HG03575 (cell line): Measurements from ENCODE around the gene GAA.
"Not testable (repeated sequence)": the region's sequence is repeated elsewhere in the genome, so short reads cannot be mapped to it uniquely, and the experiment has no call there.

ENCODE experiments used
- ATAC-seq: cut with Tn5 transposase; IDR thresholded peaks from one replicate; pipeline ENCODE4 v1.9.1; 2021; ENCODE audit not compliant: unreplicated experiment, insufficient number of reproducible peaks, low FRiP score; ENCODE audit errors: extremely low read depth

Gene GAA

DNA sequence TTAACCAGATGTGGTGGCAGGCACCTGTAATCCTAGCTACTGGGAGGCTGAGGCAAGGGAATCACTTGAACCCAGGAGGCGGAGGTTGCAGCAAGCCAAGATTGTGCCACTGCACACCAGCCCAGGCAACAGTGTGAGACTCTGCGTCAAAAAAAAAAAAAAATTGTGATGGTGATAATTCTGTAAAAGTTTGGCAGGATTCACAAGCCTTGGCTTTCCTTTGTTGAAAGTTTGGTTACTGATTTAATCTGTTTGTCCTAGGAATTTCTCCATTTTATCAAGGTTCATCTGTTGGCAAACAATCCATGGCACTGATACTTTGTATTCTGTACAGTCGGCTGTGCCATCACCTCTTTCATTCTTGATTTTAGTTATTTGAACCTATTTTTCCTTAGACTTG is 29.6 kb downstream of the GAA start:
- no peak for ATAC-seq

- ATAC-seq = no peak
These were observed 31.7 kb downstream of the GAA start for GRCh38 chr17:80132906-80133625.

DNA sequence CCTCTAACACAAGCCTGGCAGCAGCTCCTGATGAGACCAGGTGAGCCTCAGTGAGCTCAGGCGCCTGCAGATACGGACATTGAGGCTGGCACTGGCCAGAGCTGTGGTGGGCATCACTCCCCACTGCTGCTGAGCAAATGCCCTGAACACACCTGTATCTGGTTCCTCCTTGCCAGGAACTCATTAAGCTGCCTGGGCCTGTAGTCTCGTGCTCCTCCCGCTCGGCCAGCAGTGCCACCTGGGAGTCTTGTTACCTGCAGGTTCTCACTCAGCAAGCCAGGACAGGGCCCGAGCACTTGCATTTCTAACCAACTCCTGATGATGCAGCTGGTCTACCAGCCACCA is 32.2 kb downstream of the GAA start:
- ATAC-seq = no peak

- ATAC-seq = no peak
These were observed 35.8 kb downstream of the GAA start for GRCh38 chr17:80137131-80137530.

GRCh38 chr17:80138856-80139426 is 37.6 kb downstream of the GAA start:
- no peak for ATAC-seq

GRCh38 chr17:80141463-80142165 is 40.2 kb downstream of the GAA start:
- ATAC-seq = no peak

GRCh38 chr17:80142929-80143328 is 41.5 kb downstream of the GAA start:
- no peak for ATAC-seq

GRCh38 chr17:80145076-80146075 is 44.0 kb downstream of the GAA start:
- ATAC-seq = no peak

- no peak for ATAC-seq
These were observed 45.0 kb downstream of the GAA start for GRCh38 chr17:80146121-80147034.

DNA sequence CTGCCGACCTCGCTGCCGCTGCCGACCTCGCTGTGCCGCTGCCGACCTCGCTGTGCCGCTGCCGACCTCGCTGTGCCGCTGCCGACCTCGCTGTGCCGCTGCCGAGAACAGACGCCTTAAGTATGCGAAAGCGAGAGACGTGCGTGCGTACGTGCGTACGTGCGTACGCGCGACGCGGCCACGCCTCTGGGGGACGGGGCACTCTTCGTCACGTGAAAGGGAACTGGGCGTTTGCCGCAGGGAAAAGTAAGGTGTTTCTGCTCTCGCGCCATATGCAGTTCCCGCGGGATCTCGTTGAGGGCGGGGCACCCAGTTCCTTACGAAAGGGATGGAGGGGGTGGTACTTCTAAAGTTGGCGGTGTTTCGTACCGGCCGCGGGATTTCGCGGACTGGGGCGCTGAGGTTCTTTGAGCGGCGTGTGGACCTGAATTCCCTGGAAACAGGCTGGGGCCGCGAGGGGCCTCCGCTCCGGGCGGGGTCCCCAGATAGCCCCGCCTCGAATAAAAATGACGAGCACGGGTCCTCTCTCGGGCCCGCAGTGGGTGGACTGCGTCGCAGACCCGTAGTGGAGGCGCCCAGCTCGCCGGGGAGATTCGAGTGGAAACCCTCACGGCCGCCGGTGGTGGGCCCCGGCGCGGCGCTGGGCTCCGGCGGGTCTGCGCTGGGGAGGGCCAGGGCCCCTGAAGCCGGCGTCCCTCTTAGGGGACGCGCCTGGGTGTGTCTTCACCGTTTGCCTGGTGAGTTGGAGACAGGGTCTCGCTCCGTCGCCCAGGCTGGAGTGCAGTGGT is 45.8 kb downstream of the GAA start, which contains the start of gene EIF4A3:
Gene EIF4A3, minus strand, starts transcription at position 94 of the 788 bp plus-strand sequence. CDS start 167 bp downstream, outside the sequence.
- ATAC-seq = no peak

DNA sequence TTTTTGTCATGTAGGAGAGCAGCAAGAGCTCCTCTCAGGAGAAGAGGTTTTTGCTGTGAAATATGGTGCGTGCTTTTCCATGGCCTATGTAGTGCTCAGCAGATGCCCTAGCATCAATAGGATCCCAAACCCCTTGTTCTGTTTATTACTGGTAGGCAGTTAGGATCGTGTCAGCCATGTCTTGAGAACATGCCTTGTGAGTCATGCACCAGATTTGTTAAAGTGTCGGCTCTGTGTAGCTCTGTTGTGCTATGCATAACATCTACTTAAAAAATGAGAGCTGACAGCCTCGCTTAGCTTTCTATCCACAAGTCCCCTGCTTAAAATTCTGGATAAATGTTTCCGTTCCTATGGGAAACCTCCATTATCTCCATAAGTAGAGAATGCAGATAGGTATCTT is 50.0 kb downstream of the GAA start:
- ATAC-seq = no peak

- ATAC-seq = no peak
These were observed 50.8 kb downstream of the GAA start for GRCh38 chr17:80152081-80152702.

GRCh38 chr17:80153004-80153403 is 51.6 kb downstream of the GAA start:
- peak; percentile 46 for ATAC-seq

DNA sequence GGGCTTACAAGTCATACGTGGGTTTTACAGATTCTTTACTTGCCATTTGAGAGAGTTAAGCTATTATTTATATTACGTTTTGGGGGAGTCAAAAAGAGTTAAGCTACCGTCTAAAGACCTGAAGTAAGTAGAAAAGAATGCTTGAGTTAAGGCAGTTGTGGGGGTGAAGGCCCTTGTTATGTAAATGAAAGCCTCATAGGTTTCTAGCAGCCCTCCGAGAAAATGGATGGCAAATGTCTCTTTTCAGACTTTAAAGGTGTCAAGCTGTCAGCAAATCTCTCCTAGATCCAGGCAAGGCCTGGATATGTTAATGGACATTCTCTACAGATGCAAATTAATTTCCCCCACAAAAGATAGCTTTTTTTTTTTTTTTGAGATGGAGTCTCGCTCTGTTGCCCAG is 52.8 kb downstream of the GAA start:
- ATAC-seq = no peak

DNA sequence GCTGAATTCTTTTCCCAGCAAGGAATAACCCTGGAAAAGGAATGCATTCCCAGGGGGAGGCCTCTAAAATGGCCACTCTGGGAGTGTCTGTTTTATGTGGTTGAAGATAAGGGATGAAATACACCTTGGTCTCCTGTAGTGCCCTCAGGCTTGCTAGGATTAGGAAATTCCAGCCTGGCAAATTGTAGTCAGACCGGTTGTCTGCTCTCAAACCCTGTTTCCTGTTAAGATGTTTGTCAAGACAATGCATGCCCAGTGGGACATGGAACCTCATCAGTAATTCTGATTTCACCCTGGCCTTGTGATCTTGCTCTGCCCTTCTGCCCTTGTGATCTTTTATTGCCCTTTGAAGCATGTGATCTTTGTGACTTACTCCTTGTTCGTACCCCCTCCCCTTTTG is 54.2 kb downstream of the GAA start:
- ATAC-seq = not testable (repeated sequence)

- no peak for ATAC-seq
These were observed 57.5 kb downstream of the GAA start for GRCh38 chr17:80158846-80159245.

GRCh38 chr17:80160536-80160935 is 59.2 kb downstream of the GAA start:
- ATAC-seq = no peak
